Esophagus squamous epithelium (tissue), 4 donors: ENCODE measurements around the gene TACR2.

Experiments
- CTCF ChIP-seq, 6 experiments: fragments of 450-650 bp in 4 of 6; fragments of 200-600 bp in 2 of 6; sonication (generic) in 2 of 6; IDR thresholded peaks; one replicate each; pipeline ENCODE4 v1.5.1; 2016 to 2019; ENCODE audit warnings: antibody characterized with exemption in 6 of 6, mild to moderate bottlenecking in 4 of 6, moderate library complexity in 4 of 6
- POLR2A ChIP-seq, 4 donors: fragments of 450-650 bp; IDR thresholded peaks; one replicate each; pipeline ENCODE4 v1.6.1; 2017; ENCODE audit warnings: antibody characterized with exemption in 4 of 4, mild to moderate bottlenecking in 4 of 4, moderate library complexity in 3 of 4

- TF ChIP-seq CTCF (IDR thresholded peaks at IDR 0.05) = no peak
- no peak for TF ChIP-seq POLR2A (IDR thresholded peaks at IDR 0.05)
These were observed 39.5 kb downstream of the TACR2 start for GRCh38 chr10:69377191-69377590.
